GM12875 (cell line): ENCODE results near the gene ANGPTL1.

ENCODE experiments used
- H3K4me3 ChIP-seq: one replicate; pipeline ENCODE4 v1.5.1; 2011; ENCODE audit warnings: low read depth, low read length, control low read depth
- TF ChIP-seq, protein P1 (sequence below): IDR thresholded peaks from 2 replicates; pipeline ENCODE4 v1.5.1; 2011; ENCODE audit warnings: low read depth, mild to moderate bottlenecking, control low read depth, inconsistent platforms, low read length, moderate library complexity, borderline replicate concordance; ENCODE audit not compliant: insufficient read depth

ANGPTL1 gene

DNA sequence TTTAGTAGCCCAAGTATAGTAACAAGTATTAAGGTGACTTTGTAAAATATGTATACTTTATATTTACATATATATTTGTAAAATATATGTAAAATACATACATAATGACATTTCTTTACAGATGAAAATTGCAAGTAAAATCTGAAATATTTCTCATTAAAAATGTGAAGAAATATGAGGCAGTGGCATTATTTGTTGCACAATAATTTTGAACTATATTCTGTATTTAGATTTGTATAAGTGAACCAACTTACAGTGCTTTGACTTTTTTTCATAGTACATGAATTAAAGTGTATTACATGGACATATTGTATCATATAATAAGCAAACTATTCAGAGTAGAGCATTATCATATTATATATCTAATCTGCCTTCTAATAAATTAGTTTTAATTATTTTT, 60.3 kb downstream of the ANGPTL1 start:
- H3K4me3 ChIP-seq, result no peak overlapping the region
- TF ChIP-seq, protein P1, sequence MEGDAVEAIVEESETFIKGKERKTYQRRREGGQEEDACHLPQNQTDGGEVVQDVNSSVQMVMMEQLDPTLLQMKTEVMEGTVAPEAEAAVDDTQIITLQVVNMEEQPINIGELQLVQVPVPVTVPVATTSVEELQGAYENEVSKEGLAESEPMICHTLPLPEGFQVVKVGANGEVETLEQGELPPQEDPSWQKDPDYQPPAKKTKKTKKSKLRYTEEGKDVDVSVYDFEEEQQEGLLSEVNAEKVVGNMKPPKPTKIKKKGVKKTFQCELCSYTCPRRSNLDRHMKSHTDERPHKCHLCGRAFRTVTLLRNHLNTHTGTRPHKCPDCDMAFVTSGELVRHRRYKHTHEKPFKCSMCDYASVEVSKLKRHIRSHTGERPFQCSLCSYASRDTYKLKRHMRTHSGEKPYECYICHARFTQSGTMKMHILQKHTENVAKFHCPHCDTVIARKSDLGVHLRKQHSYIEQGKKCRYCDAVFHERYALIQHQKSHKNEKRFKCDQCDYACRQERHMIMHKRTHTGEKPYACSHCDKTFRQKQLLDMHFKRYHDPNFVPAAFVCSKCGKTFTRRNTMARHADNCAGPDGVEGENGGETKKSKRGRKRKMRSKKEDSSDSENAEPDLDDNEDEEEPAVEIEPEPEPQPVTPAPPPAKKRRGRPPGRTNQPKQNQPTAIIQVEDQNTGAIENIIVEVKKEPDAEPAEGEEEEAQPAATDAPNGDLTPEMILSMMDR, result no peak

DNA sequence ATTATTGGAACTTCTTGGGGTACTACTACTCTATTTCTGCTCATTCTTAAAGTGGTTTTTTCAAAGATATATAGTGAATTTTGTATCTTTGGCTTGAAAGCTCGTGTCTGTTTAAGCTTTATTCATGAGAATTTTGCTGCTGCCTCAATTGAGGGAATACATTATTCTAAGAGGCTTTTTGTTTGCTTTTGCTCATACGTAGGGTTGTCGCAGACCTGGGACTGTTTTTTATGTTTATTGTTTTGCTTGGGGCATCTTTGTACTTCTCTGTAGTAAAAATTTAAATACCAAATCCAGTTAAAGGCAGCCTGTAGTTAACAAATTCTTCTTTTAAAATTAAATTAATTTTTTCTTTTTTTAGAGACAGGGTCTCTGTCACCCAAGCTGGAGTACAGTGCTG, 62.3 kb downstream of the ANGPTL1 start:
- no peak overlapping the region for H3K4me3 ChIP-seq
- TF ChIP-seq, protein P1, result no peak

GRCh38 chr1:178806665-178807300, 64.1 kb downstream of the ANGPTL1 start:
- TF ChIP-seq, protein P1, result no peak
- no peak overlapping the region for H3K4me3 ChIP-seq

GRCh38 chr1:178802873-178803272, 68.0 kb downstream of the ANGPTL1 start:
- TF ChIP-seq, protein P1, result no peak
- no peak overlapping the region for H3K4me3 ChIP-seq
